GM18508 (cell line): ENCODE measurements around the gene ANKRD28.

Experiments used
- ATAC-seq: cut with Tn5 transposase; IDR thresholded peaks from one replicate; pipeline ENCODE4 v1.9.1; 2021; ENCODE audit warnings: moderate number of reproducible peaks; ENCODE audit not compliant: insufficient read depth, unreplicated experiment

ANKRD28 gene

GRCh38 chr3:15731024-15731423 lies 66.8 kb downstream of the ANKRD28 start:
- no peak for ATAC-seq

GRCh38 chr3:15728766-15729165 lies 69.0 kb downstream of the ANKRD28 start:
- no peak for ATAC-seq

- no peak for ATAC-seq
These were observed 70.9 kb downstream of the ANKRD28 start for GRCh38 chr3:15726881-15727280.

GRCh38 chr3:15726043-15726442 lies 71.7 kb downstream of the ANKRD28 start:
- ATAC-seq, result peak; percentile 73

- ATAC-seq, result no peak
These were observed 73.3 kb downstream of the ANKRD28 start for GRCh38 chr3:15724446-15724845.

GRCh38 chr3:15723624-15723884 lies 74.2 kb downstream of the ANKRD28 start:
- ATAC-seq, result no peak

- no peak for ATAC-seq
These were observed 74.7 kb downstream of the ANKRD28 start for GRCh38 chr3:15722877-15723623.

GRCh38 chr3:15716178-15716577 lies 81.6 kb downstream of the ANKRD28 start:
- no peak for ATAC-seq

GRCh38 chr3:15714448-15714847 lies 83.3 kb downstream of the ANKRD28 start:
- no peak for ATAC-seq

- no peak for ATAC-seq
These were observed 84.4 kb downstream of the ANKRD28 start for GRCh38 chr3:15713364-15713763.

GRCh38 chr3:15711281-15711680 lies 86.5 kb downstream of the ANKRD28 start:
- ATAC-seq, result no peak

GRCh38 chr3:15708882-15709677 lies 88.7 kb downstream of the ANKRD28 start:
- no peak for ATAC-seq

- no peak for ATAC-seq
These were observed 90.0 kb downstream of the ANKRD28 start for GRCh38 chr3:15707779-15708178.

GRCh38 chr3:15703346-15703745 lies 94.4 kb downstream of the ANKRD28 start:
- no peak for ATAC-seq

GRCh38 chr3:15694628-15695027 lies 103.2 kb downstream of the ANKRD28 start:
- no peak for ATAC-seq

- no peak for ATAC-seq
These were observed 104.4 kb downstream of the ANKRD28 start for GRCh38 chr3:15693355-15693754.

- ATAC-seq, result no peak
These were observed 107.0 kb downstream of the ANKRD28 start for GRCh38 chr3:15690748-15691147.

- ATAC-seq, result no peak
These were observed 107.5 kb downstream of the ANKRD28 start for GRCh38 chr3:15690230-15690629.

GRCh38 chr3:15685927-15686326 lies 111.9 kb downstream of the ANKRD28 start:
- ATAC-seq, result no peak

- no peak for ATAC-seq
These were observed 114.5 kb downstream of the ANKRD28 start for GRCh38 chr3:15683253-15683652.

GRCh38 chr3:15682561-15683185 lies 115.1 kb downstream of the ANKRD28 start:
- no peak for ATAC-seq
